ENCODE data around the gene FFAR3. TPM values are rescaled to one million over a fixed set of nuclear protein-coding genes. Genes with fewer than 3 reads are reported as not detected.

Gene FFAR3
- total and polyA plus RNA-seq, 9 donors, result 0.12 to 0.43 (median 0.18) TPM; not detected in 4

GRCh38 chr19:35395382-35396199 lies 37.3 kb downstream of the FFAR3 start:
- TF ChIP-seq EP300 (IDR thresholded peaks at IDR 0.05), result no peak
- no peak for TF ChIP-seq CTCF (IDR thresholded peaks at IDR 0.05)
- no peak for TF ChIP-seq POLR2A (IDR thresholded peaks at IDR 0.05)
- Histone ChIP-seq H3K27me3 (no peaks in the 10 kb centered on the region), H3K36me3 (no peaks in the 10 kb centered on the region), H3K4me3 (no peak overlapping the region), H3K9me3 (no peaks in the 10 kb centered on the region), H3K4me1 (ENCODE audit: insufficient read depth) (no peaks in the 10 kb centered on the region), H3K27ac (no peak overlapping the region)
- WGBS, 3 donors, result 29 to 32% (median 30%) methylated on average over 19 of the region's 19 CpGs
- intact Hi-C loops (cut with DNase I), result no loop called here
- DNase-seq, result peak; percentile 19 to 52 (median 25)

- Histone ChIP-seq H3K36me3 (no peaks in the 10 kb centered on the region), H3K27ac (no peak overlapping the region), H3K9me3 (no peaks in the 10 kb centered on the region), H3K4me1 (ENCODE audit: insufficient read depth) (no peaks in the 10 kb centered on the region), H3K27me3 (no peaks in the 10 kb centered on the region), H3K4me3 (no peak overlapping the region)
- whole genome bisulfite sequencing, 3 donors, result 88 to 92% (median 91%) methylated on average over 14 of the region's 14 CpGs
- no peak for DNase-seq
- intact Hi-C loops (cut with DNase I), result no loop called here
- TF ChIP-seq EP300 (IDR thresholded peaks at IDR 0.05), result no peak
These were observed 38.1 kb downstream of the FFAR3 start for GRCh38 chr19:35396240-35396885.

- no peaks in the 10 kb centered on the region for H3K27me3 ChIP-seq
- DNase-seq, result no peak
- no peak overlapping the region for H3K27ac ChIP-seq
- intact Hi-C loops (cut with DNase I), result no loop called here
- no peak overlapping the region for H3K4me3 ChIP-seq
- no peaks in the 10 kb centered on the region for H3K9me3 ChIP-seq
- TF ChIP-seq CTCF (IDR thresholded peaks at IDR 0.05), result no peak
- TF ChIP-seq POLR2A (IDR thresholded peaks at IDR 0.05), result no peak
- TF ChIP-seq EP300 (IDR thresholded peaks at IDR 0.05), result no peak
- 77 to 87% (median 80%) methylated on average over 6 of the region's 6 CpGs for WGBS, 3 donors
- no peaks in the 10 kb centered on the region for H3K36me3 ChIP-seq
- H3K4me1 ChIP-seq (ENCODE audit: insufficient read depth), result no peaks in the 10 kb centered on the region
These were observed 38.8 kb downstream of the FFAR3 start for GRCh38 chr19:35397064-35397463.

- 90 to 93% (median 91%) methylated on average over 12 of the region's 12 CpGs for WGBS, 3 donors
- intact Hi-C loops (cut with DNase I), result no loop called here
- no peak for TF ChIP-seq EP300 (IDR thresholded peaks at IDR 0.05)
- TF ChIP-seq CTCF (IDR thresholded peaks at IDR 0.05), result no peak
- no peak for TF ChIP-seq POLR2A (IDR thresholded peaks at IDR 0.05)
These were observed 40.3 kb downstream of the FFAR3 start for GRCh38 chr19:35398570-35398969.

GRCh38 chr19:35399231-35399630 lies 41.0 kb downstream of the FFAR3 start:
- WGBS, 3 donors, result 60 to 72% (median 63%) methylated on average over 4 of the region's 4 CpGs
- no peak overlapping the region for H3K27ac ChIP-seq
- DNase-seq, result no peak
- no peaks in the 10 kb centered on the region for H3K27me3 ChIP-seq
- TF ChIP-seq CTCF (IDR thresholded peaks at IDR 0.05) (no peak), EP300 (IDR thresholded peaks at IDR 0.05) (no peak), POLR2A (IDR thresholded peaks at IDR 0.05) (no peak)
- no peak overlapping the region for H3K4me3 ChIP-seq
- no peaks in the 10 kb centered on the region for H3K36me3 ChIP-seq
- intact Hi-C loops (cut with DNase I), result no loop called here
- no peaks in the 10 kb centered on the region for H3K4me1 ChIP-seq (ENCODE audit: insufficient read depth)
- no peaks in the 10 kb centered on the region for H3K9me3 ChIP-seq

More at GRCh38 chr19:35398570-35398969, 40.3 kb downstream of the FFAR3 start:
- Histone ChIP-seq H3K4me1 (ENCODE audit: insufficient read depth) (no peaks in the 10 kb centered on the region), H3K9me3 (no peaks in the 10 kb centered on the region), H3K27me3 (no peaks in the 10 kb centered on the region), H3K4me3 (no peak overlapping the region), H3K27ac (no peak overlapping the region), H3K36me3 (no peaks in the 10 kb centered on the region)
- DNase-seq, result no peak
